SK-N-SH (cell line): Measurements from ENCODE around the gene ZNF780B. TPM values are rescaled to one million over a fixed set of nuclear protein-coding genes. Genes with fewer than 3 reads are reported as not detected.

Experiments used
- CTCF ChIA-PET: fragments of 300-600, 350-600 bp; formaldehyde crosslinking; extraction: SDS; loops from one replicate; lab custom pipeline; 2021; lab: Yijun Ruan, JAX
- POLR2A ChIA-PET: fragments of 350-600 bp; sonication (Branson Sonifier 250); formaldehyde crosslinking; extraction: SDS; loops from one replicate; lab custom pipeline; 2020; ENCODE audit warnings: antibody characterized with exemption, inconsistent platforms; lab: Yijun Ruan, JAX
- DNase-seq: peaks from one replicate; pipeline ENCODE4 v3.0.0; 2012
- H2AFZ ChIP-seq: fragments of 200-600 bp; sonication (generic); 2 replicates; pipeline ENCODE4 v1.8.1; 2016; ENCODE audit warnings: antibody characterized with exemption, mild to moderate bottlenecking, low read depth
- H3F3A ChIP-seq: fragments of 200-600 bp; sonication (generic); replicated peaks from 2 replicates; pipeline ENCODE3; 2016; ENCODE audit warnings: antibody characterized with exemption, mild to moderate bottlenecking; ENCODE audit not compliant: insufficient read depth
- H3K27ac ChIP-seq, 2 experiments: fragments of 200-500 bp in 1 of 2; fragments of 200-600 bp in 1 of 2; sonication (Bioruptor generic) in 1 of 2; sonication (generic), shearing (Covaris generic) in 1 of 2; 2 replicates each; pipeline versions ENCODE4 v1.5.1 to v1.6.1; 2014 to 2016; ENCODE audit warnings: low read depth in 2 of 2, inconsistent platforms in 1 of 2, low read length in 1 of 2, mild to moderate bottlenecking in 1 of 2, mixed read lengths in 1 of 2
- H3K27me3 ChIP-seq: fragments of 200-600 bp; sonication (generic), shearing (Covaris generic); 2 replicates; pipeline ENCODE4 v1.6.1; 2016; ENCODE audit warnings: mixed run types; ENCODE audit not compliant: insufficient read depth
- H3K36me3 ChIP-seq, 2 experiments: fragments of 200-500 bp in 1 of 2; fragments of 200-600 bp in 1 of 2; sonication (Bioruptor generic) in 1 of 2; sonication (generic) in 1 of 2; replicated peaks in 1 of 2; 2 replicates each; pipeline versions ENCODE3 to v1.5.1; 2014 to 2016; ENCODE audit warnings: low read length in 1 of 2, mild to moderate bottlenecking in 1 of 2; ENCODE audit not compliant: insufficient read depth in 2 of 2, control insufficient read depth in 1 of 2
- H3K4me1 ChIP-seq, 2 experiments: fragments of 200-500 bp in 1 of 2; fragments of 200-600 bp in 1 of 2; sonication (Bioruptor generic) in 1 of 2; sonication (generic), shearing (Covaris generic) in 1 of 2; 2 replicates each; pipeline versions ENCODE4 v1.5.1 to v1.6.1; 2014 to 2016; ENCODE audit warnings: low read depth in 1 of 2, low read length in 1 of 2, mixed run types in 1 of 2; ENCODE audit not compliant: insufficient read depth in 2 of 2, control insufficient read depth in 1 of 2
- H3K4me2 ChIP-seq: fragments of 200-600 bp; sonication (generic), shearing (Covaris generic); 2 replicates; pipeline ENCODE4 v1.6.1; 2017; ENCODE audit warnings: mixed run types
- H3K4me3 ChIP-seq, 2 experiments: fragments of 200-500 bp in 1 of 2; fragments of 200-600 bp in 1 of 2; sonication (Bioruptor generic) in 1 of 2; sonication (generic), shearing (Covaris generic) in 1 of 2; 2 replicates each; pipeline versions ENCODE4 v1.5.1 to v1.8.1; 2014 to 2016; ENCODE audit warnings: low read depth in 2 of 2, inconsistent platforms in 1 of 2, low read length in 1 of 2, mild to moderate bottlenecking in 1 of 2, mixed read lengths in 1 of 2, moderate library complexity in 1 of 2
- H3K79me2 ChIP-seq: fragments of 200-600 bp; sonication (generic); 2 replicates; pipeline ENCODE4 v1.8.1; 2017; ENCODE audit warnings: mild to moderate bottlenecking; ENCODE audit not compliant: insufficient read depth
- H3K9ac ChIP-seq: fragments of 200-600 bp; sonication (generic); 2 replicates; pipeline ENCODE4 v1.6.1; 2017; ENCODE audit warnings: mixed run types
- H3K9me2 ChIP-seq: fragments of 200-600 bp; sonication (generic); 2 replicates; pipeline ENCODE4 v1.6.1; 2017; ENCODE audit warnings: mixed run types
- H3K9me3 ChIP-seq: fragments of 200-600 bp; sonication (generic); 2 replicates; pipeline ENCODE4 v1.6.1; 2017; ENCODE audit warnings: mixed run types, mild to moderate bottlenecking, moderate library complexity
- H4K20me1 ChIP-seq: fragments of 200-600 bp; sonication (generic); 2 replicates; pipeline ENCODE4 v1.6.1; 2017; ENCODE audit warnings: mild to moderate bottlenecking, mixed run types; ENCODE audit not compliant: insufficient read depth
- CHD2 ChIP-seq: fragments of 150-350 bp; IDR thresholded peaks from 2 replicates; pipeline ENCODE4 v1.6.1; 2018; ENCODE audit warnings: low read length; ENCODE audit not compliant: partially characterized antibody
- EP300 ChIP-seq, 2 experiments: IDR thresholded peaks; 2 replicates each; pipeline versions ENCODE4 v1.4.0 to v1.6.1; 2012; ENCODE audit warnings: borderline replicate concordance in 1 of 2, low read depth in 1 of 2, low read length in 1 of 2
- GATA2 ChIP-seq: sonication (generic); formaldehyde crosslinking; IDR thresholded peaks from 2 replicates; pipeline ENCODE4 v1.5.0; 2020; ENCODE audit warnings: mild to moderate bottlenecking, missing genetic modification reagents
- JUND ChIP-seq: IDR thresholded peaks from 2 replicates; pipeline ENCODE4 v1.4.0; 2012
- MEF2A ChIP-seq: IDR thresholded peaks from 2 replicates; pipeline ENCODE4 v1.4.0; 2012; ENCODE audit warnings: low read depth, borderline replicate concordance
- MXI1 ChIP-seq: IDR thresholded peaks from 2 replicates; pipeline ENCODE4 v1.6.1; 2012; ENCODE audit warnings: mild to moderate bottlenecking, low read depth, low read length, improper control_type of control experiment
- NFIC ChIP-seq: IDR thresholded peaks from 2 replicates; pipeline ENCODE4 v1.4.0; 2012; ENCODE audit warnings: borderline replicate concordance
- NRF1 ChIP-seq: IDR thresholded peaks from 2 replicates; pipeline ENCODE4 v1.6.1; 2012; ENCODE audit warnings: low read depth, mild to moderate bottlenecking, low read length
- POLR2AphosphoS5 ChIP-seq: IDR thresholded peaks from 2 replicates; pipeline ENCODE4 v1.6.1; 2012; ENCODE audit warnings: low read depth, low read length
- RAD21 ChIP-seq: IDR thresholded peaks from 2 replicates; pipeline ENCODE4 v1.6.1; 2012; ENCODE audit warnings: mild to moderate bottlenecking, low read length
- RCOR1 ChIP-seq: fragments of 150-350 bp; IDR thresholded peaks from 2 replicates; pipeline ENCODE4 v1.6.1; 2017; ENCODE audit warnings: antibody characterized with exemption, low read length
- SIN3A ChIP-seq: IDR thresholded peaks from 2 replicates; pipeline ENCODE4 v1.6.1; 2012; ENCODE audit warnings: low read depth, mild to moderate bottlenecking, low read length, moderate library complexity, borderline replicate concordance
- SMC3 ChIP-seq: IDR thresholded peaks from 2 replicates; pipeline ENCODE4 v1.6.1; 2012; ENCODE audit warnings: low read depth, low read length, improper control_type of control experiment
- TAF1 ChIP-seq: IDR thresholded peaks from 2 replicates; pipeline ENCODE4 v1.6.1; 2012; ENCODE audit warnings: low read depth, mild to moderate bottlenecking, low read length, moderate library complexity, borderline replicate concordance
- TCF12 ChIP-seq: IDR thresholded peaks from 2 replicates; pipeline ENCODE4 v1.4.0; 2012
- USF1 ChIP-seq: IDR thresholded peaks from 2 replicates; pipeline ENCODE4 v1.4.0; 2012; ENCODE audit warnings: low read depth, borderline replicate concordance
- YY1 ChIP-seq: IDR thresholded peaks from 2 replicates; pipeline ENCODE4 v1.4.0; 2012; ENCODE audit warnings: low read depth, mild to moderate bottlenecking
- ZBTB33 ChIP-seq: IDR thresholded peaks from 2 replicates; pipeline ENCODE4 v1.4.0; 2012; ENCODE audit warnings: low read depth, borderline replicate concordance
- WGBS: methylation state at CpG from one replicate; pipeline ENCODE4 v1.1.6; 2017; ENCODE audit warnings: low lambda C conversion rate; 5-methylcytosine and 5-hydroxymethylcytosine counted together
- polyA plus RNA-seq, 3 experiments: library from polyadenylated mRNA; depleted of rRNA; stranded (reverse); fragments of >200 nt; gene quantifications; 2 replicates each; pipeline ENCODE4 v1.2.3, GENCODE V29; 2012

The ZNF780B gene
- polyA plus RNA-seq, 1 of the 3 experiments (the other 2 are of a cell fraction), result 7.0 TPM

GRCh38 chr19:40078377-40078776, 22.3 kb upstream of the ZNF780B start:
- no peaks in the 10 kb centered on the region for H3K27me3 ChIP-seq
- DNase-seq, result no peak
- 94% methylated on average over 1 of the region's 1 CpG for WGBS
- H4K20me1 ChIP-seq, result no peaks in the 10 kb centered on the region
- H3F3A ChIP-seq, result no peaks in the 10 kb centered on the region
- no peaks in the 10 kb centered on the region for H3K4me1 ChIP-seq
- H2AFZ ChIP-seq, result no peak overlapping the region
- H3K4me3 ChIP-seq, result no peak overlapping the region
- H3K9me3 ChIP-seq, result peaks cover 32% of the 10 kb centered on the region
- H3K9me2 ChIP-seq, result no peaks in the 10 kb centered on the region
- H3K4me2 ChIP-seq, result no peak overlapping the region
- ChIA-PET CTCF (no interaction called here), POLR2A (no interaction called here)
- no peak overlapping the region for H3K27ac ChIP-seq
- no peak for TF ChIP-seq TCF12
- no peak for TF ChIP-seq MEF2A
- no peak for TF ChIP-seq SMC3
- TF ChIP-seq YY1, result no peak
- TF ChIP-seq TAF1, result no peak
- TF ChIP-seq NFIC, result no peak
- TF ChIP-seq EP300 (IDR thresholded peaks at IDR 0.05; ENCODE audit: borderline replicate concordance in 1 of 2, low read depth in 1 of 2, low read length in 1 of 2), result no peak
- TF ChIP-seq CHD2, result no peak
- no peak for TF ChIP-seq USF1
- TF ChIP-seq NRF1, result no peak
- TF ChIP-seq MXI1, result no peak
- TF ChIP-seq, all 33 proteins: peak for 0
- no peaks in the 10 kb centered on the region; the same call in 1 of the 2 replicates for H3K79me2 ChIP-seq
- H3K9ac ChIP-seq, result no peak overlapping the region
- peaks cover 79 to 89% of the 10 kb centered on the region in 2 experiments for H3K36me3 ChIP-seq

GRCh38 chr19:40070058-40070457, 14.0 kb upstream of the ZNF780B start:
- Histone ChIP-seq H3K9ac (no peak overlapping the region), H3K4me2 (no peak overlapping the region), H3K4me1 (no peaks in the 10 kb centered on the region), H4K20me1 (no peaks in the 10 kb centered on the region), H3K9me3 (no peaks in the 10 kb centered on the region), H3K9me2 (no peaks in the 10 kb centered on the region), H3F3A (no peaks in the 10 kb centered on the region), H3K36me3 (peaks cover 21 to 32% of the 10 kb centered on the region in 2 experiments), H3K79me2 (no peaks in the 10 kb centered on the region), H3K4me3 (no peak overlapping the region), H3K27me3 (no peaks in the 10 kb centered on the region), H2AFZ (no peak overlapping the region), H3K27ac (no peak overlapping the region)
- TF ChIP-seq POLR2AphosphoS5 (no peak), RCOR1 (no peak), SMC3 (no peak), NRF1 (no peak), EP300 (IDR thresholded peaks at IDR 0.05; ENCODE audit: borderline replicate concordance in 1 of 2, low read depth in 1 of 2, low read length in 1 of 2) (no peak), SIN3A (no peak), GATA2 (CRISPR knock-in tag) (no peak), JUND (no peak), ZBTB33 (no peak), RAD21 (no peak), TCF12 (no peak)
- ChIA-PET CTCF (no interaction called here), POLR2A (no interaction called here)
- no peak for DNase-seq
- WGBS, result 89% methylated on average over 1 of the region's 1 CpG
